ENCODE data around the gene RPH3AL.

- TF ChIP-seq POLR2A (IDR thresholded peaks at IDR 0.05) = no peak
- TF ChIP-seq CTCF (IDR thresholded peaks at IDR 0.05) = no peak
Observed at GRCh38 chr17:278676-279059, 73.9 kb downstream of the RPH3AL start.

Measured in right lobe of liver (tissue), 4 donors.